Glutamatergic neuron (in vitro differentiated cells): ENCODE results near the gene TRAF3IP1. TPM values are rescaled to one million over a fixed set of nuclear protein-coding genes. Genes with fewer than 3 reads are reported as not detected.
"Not testable (repeated sequence)": the region's sequence is repeated elsewhere in the genome, so short reads cannot be mapped to it uniquely, and the experiment has no call there.

Experiments used
- DNase-seq: peaks from one replicate; pipeline ENCODE4 v3.0.0; 2022
- H3K27ac Mint-ChIP-seq: one replicate; pipeline ENCODE4 v1.8.0; 2020; ENCODE audit warnings: mild to moderate bottlenecking, mixed read lengths, inconsistent platforms; ENCODE audit not compliant: unreplicated experiment
- H3K27me3 Mint-ChIP-seq: one replicate; pipeline ENCODE4 v1.8.0; 2020; ENCODE audit warnings: mild to moderate bottlenecking, moderate library complexity, mixed read lengths, inconsistent platforms; ENCODE audit not compliant: unreplicated experiment
- H3K36me3 Mint-ChIP-seq: one replicate; pipeline ENCODE4 v1.8.0; 2020; ENCODE audit warnings: mild to moderate bottlenecking, mixed read lengths, inconsistent platforms; ENCODE audit not compliant: unreplicated experiment
- H3K4me1 Mint-ChIP-seq: one replicate; pipeline ENCODE4 v1.8.0; 2020; ENCODE audit warnings: mild to moderate bottlenecking, low read depth, mixed read lengths, inconsistent platforms; ENCODE audit not compliant: unreplicated experiment
- H3K4me3 Mint-ChIP-seq: one replicate; pipeline ENCODE4 v1.8.0; 2020; ENCODE audit warnings: mild to moderate bottlenecking, mixed read lengths, inconsistent platforms; ENCODE audit not compliant: unreplicated experiment
- H3K9me3 Mint-ChIP-seq: one replicate; pipeline ENCODE4 v1.8.0; 2020; ENCODE audit warnings: mild to moderate bottlenecking, moderate library complexity, mixed read lengths, inconsistent platforms; ENCODE audit not compliant: unreplicated experiment
- total RNA-seq: library from RNA; stranded (reverse); fragmentation: NEBNext Ultra II Directional; extraction: Animal tissue kit (Norgen Biotek cat#: 25700); gene quantifications from one replicate; pipeline ENCODE4 v1.2.1, GENCODE V29; 2021; ENCODE audit not compliant: unreplicated experiment
- TF ChIP-seq, protein P1 (sequence below): fragments of 200-600 bp; sonication (generic); IDR thresholded peaks from one replicate; pipeline ENCODE4 v1.5.0; 2021; ENCODE audit not compliant: partially characterized antibody, unreplicated experiment

TRAF3IP1 gene
- total RNA-seq, 1 donor from 2014 or later: 10.3 TPM

GRCh38 chr2:238361877-238362276 lies 41.6 kb downstream of the TRAF3IP1 start:
- Mint-ChIP-seq H3K27me3 (no peaks in the 10 kb centered on the region), H3K9me3 (peaks cover 2% of the 10 kb centered on the region), H3K4me3 (no peak overlapping the region), H3K27ac (no peak overlapping the region), H3K4me1 (peaks cover 1% of the 10 kb centered on the region), H3K36me3 (peaks cover 5% of the 10 kb centered on the region)
- TF ChIP-seq, protein P1, sequence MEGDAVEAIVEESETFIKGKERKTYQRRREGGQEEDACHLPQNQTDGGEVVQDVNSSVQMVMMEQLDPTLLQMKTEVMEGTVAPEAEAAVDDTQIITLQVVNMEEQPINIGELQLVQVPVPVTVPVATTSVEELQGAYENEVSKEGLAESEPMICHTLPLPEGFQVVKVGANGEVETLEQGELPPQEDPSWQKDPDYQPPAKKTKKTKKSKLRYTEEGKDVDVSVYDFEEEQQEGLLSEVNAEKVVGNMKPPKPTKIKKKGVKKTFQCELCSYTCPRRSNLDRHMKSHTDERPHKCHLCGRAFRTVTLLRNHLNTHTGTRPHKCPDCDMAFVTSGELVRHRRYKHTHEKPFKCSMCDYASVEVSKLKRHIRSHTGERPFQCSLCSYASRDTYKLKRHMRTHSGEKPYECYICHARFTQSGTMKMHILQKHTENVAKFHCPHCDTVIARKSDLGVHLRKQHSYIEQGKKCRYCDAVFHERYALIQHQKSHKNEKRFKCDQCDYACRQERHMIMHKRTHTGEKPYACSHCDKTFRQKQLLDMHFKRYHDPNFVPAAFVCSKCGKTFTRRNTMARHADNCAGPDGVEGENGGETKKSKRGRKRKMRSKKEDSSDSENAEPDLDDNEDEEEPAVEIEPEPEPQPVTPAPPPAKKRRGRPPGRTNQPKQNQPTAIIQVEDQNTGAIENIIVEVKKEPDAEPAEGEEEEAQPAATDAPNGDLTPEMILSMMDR: no peak
- no peak for DNase-seq

- no peak for DNase-seq
- Mint-ChIP-seq H3K9me3 (peaks cover 2% of the 10 kb centered on the region), H3K36me3 (peaks cover 5% of the 10 kb centered on the region), H3K27ac (no peak overlapping the region), H3K4me1 (peaks cover 1% of the 10 kb centered on the region), H3K4me3 (no peak overlapping the region), H3K27me3 (no peaks in the 10 kb centered on the region)
- TF ChIP-seq, protein P1: no peak
These were observed 42.3 kb downstream of the TRAF3IP1 start for GRCh38 chr2:238362626-238363025.

DNA sequence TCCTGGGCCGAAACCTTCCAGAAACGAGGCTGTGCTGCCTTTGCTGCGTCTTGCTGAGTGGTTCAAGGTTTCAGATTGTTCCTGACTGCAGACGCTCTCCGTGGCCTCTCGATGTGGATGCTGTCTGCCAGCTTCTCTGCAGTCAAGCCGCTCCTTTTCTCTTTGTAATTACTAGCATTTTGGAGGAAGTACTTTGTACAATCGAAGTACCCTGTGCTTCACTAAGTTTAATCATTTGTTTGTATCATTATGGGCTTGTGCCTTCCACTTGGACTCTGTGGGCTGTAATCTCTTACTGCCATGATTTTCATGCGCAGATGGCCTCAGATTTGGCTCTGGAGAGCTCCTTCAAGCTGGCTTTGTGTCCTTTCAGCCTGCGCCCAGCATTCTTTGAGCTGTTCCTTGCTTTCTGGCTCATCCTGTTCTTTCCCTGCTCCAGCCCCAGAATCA lies 49.3 kb downstream of the TRAF3IP1 start:
- peaks cover 7% of the 10 kb centered on the region for H3K4me1 Mint-ChIP-seq
- no peak overlapping the region for H3K4me3 Mint-ChIP-seq
- H3K27me3 Mint-ChIP-seq: no peaks in the 10 kb centered on the region
- H3K27ac Mint-ChIP-seq: peak overlapping the region; percentile 3
- H3K9me3 Mint-ChIP-seq: no peaks in the 10 kb centered on the region
- no peak for DNase-seq
- peaks cover 9% of the 10 kb centered on the region for H3K36me3 Mint-ChIP-seq
- TF ChIP-seq, protein P1: no peak

GRCh38 chr2:238370094-238370822 lies 49.9 kb downstream of the TRAF3IP1 start:
- Mint-ChIP-seq H3K4me3 (no peak overlapping the region), H3K27me3 (no peaks in the 10 kb centered on the region), H3K36me3 (peaks cover 9% of the 10 kb centered on the region), H3K27ac (peak overlapping the region; percentile 3), H3K9me3 (no peaks in the 10 kb centered on the region), H3K4me1 (peaks cover 7% of the 10 kb centered on the region)
- TF ChIP-seq, protein P1: no peak
- no peak for DNase-seq

DNA sequence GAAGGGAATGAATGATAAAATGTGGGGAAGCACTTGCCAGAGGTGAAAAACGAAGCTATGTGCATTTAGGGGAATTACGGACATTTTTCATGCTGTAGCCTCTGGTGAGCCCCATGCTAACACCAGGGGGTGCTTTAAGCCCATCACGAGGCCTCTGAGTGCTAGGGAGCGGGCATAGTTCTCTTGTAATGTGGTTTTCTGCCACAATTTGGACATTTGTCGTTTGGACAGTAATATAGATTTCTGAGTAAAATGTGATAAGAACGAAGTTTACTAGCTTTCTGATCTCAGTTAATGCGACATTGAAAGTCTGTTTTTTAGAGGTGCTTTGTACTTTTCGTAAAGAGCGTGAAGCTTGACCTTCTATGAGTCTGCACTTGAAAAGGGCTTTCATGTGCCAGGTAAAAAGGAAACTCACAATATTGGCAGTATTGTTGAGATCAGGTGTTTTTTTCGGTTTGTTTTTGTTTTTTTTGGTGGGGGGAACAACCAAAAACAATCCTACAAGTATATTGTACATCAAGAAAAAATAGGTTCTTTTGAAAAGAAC lies 50.6 kb downstream of the TRAF3IP1 start:
- TF ChIP-seq, protein P1: peak; percentile 54
- Mint-ChIP-seq H3K9me3 (no peaks in the 10 kb centered on the region), H3K36me3 (peaks cover 9% of the 10 kb centered on the region), H3K4me3 (no peak overlapping the region), H3K27me3 (no peaks in the 10 kb centered on the region), H3K27ac (no peak overlapping the region), H3K4me1 (peaks cover 7% of the 10 kb centered on the region)
- peak; percentile 70 for DNase-seq

DNA sequence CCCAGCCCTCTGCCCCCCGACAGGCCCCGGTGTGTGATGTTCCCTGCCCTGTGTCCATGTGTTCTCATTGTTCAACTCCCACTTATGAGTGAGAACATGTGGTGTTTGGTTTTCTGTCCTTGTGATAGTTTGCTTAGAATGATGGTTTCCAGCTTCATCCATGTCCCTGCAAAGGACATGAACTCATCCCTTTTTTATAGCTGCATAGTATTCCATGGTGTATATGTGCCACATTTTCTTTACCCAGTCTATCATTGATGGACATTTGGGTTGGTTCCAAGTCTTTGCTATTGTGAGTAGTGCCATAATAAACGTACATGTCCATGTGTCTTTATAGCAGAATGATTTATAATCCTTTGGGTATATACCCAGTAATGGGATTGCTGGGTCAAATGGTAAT lies 52.0 kb downstream of the TRAF3IP1 start:
- not testable (repeated sequence) for H3K4me1 Mint-ChIP-seq, H3K27me3 Mint-ChIP-seq, H3K36me3 Mint-ChIP-seq, H3K9me3 Mint-ChIP-seq, DNase-seq, H3K4me3 Mint-ChIP-seq, H3K27ac Mint-ChIP-seq
